IPS-18c (cell line): Measurements from ENCODE around the gene KLLN.
"Not testable (repeated sequence)": the region's sequence is repeated elsewhere in the genome, so short reads cannot be mapped to it uniquely, and the experiment has no call there.

Experiments
- H3K4me3 ChIP-seq: 2 replicates; pipeline ENCODE4 v1.7.0; 2013; ENCODE audit warnings: low read depth, mild to moderate bottlenecking, low read length, moderate library complexity; ENCODE audit not compliant: insufficient read depth
- H3K9me3 ChIP-seq: one replicate; pipeline ENCODE4 v1.6.1; 2013; ENCODE audit warnings: mild to moderate bottlenecking, low read length, moderate library complexity; ENCODE audit not compliant: control insufficient read depth, insufficient read depth

KLLN gene

GRCh38 chr10:87850742-87851205, 12.6 kb downstream of the KLLN start:
- no peak overlapping the region for H3K4me3 ChIP-seq

GRCh38 chr10:87849001-87849400, 14.3 kb downstream of the KLLN start:
- H3K9me3 ChIP-seq: no peaks in the 10 kb centered on the region

More at GRCh38 chr10:87850742-87851205, 12.6 kb downstream of the KLLN start:
- H3K9me3 ChIP-seq: no peaks in the 10 kb centered on the region

DNA sequence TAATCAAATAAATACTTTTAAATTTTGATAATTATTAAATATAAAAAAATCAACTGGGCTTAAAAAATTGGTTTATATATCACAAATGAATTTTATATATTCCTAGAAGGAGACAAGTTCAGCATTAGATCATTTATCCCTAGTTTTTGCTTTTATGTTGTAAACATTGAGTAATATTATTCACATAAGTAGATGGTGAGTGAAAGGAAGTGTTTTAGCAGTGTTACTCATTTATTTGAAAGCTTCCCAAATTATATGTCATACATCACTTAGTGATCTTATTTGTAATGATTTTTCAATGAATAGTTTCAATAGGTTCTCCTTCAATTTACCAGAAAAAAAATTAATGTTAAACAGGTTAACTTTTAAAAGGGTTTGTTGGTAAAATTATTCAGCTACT, 15.8 kb downstream of the KLLN start:
- H3K9me3 ChIP-seq: no peaks in the 10 kb centered on the region
- no peak overlapping the region for H3K4me3 ChIP-seq

More at GRCh38 chr10:87849001-87849400, 14.3 kb downstream of the KLLN start:
- no peak overlapping the region for H3K4me3 ChIP-seq

GRCh38 chr10:87846711-87847110, 16.6 kb downstream of the KLLN start:
- H3K4me3 ChIP-seq, H3K9me3 ChIP-seq: not testable (repeated sequence)

GRCh38 chr10:87846023-87846422, 17.3 kb downstream of the KLLN start:
- no peaks in the 10 kb centered on the region for H3K9me3 ChIP-seq
- no peak overlapping the region for H3K4me3 ChIP-seq

GRCh38 chr10:87845624-87845998, 17.7 kb downstream of the KLLN start:
- Histone ChIP-seq H3K4me3 (no peak overlapping the region), H3K9me3 (no peaks in the 10 kb centered on the region)

DNA sequence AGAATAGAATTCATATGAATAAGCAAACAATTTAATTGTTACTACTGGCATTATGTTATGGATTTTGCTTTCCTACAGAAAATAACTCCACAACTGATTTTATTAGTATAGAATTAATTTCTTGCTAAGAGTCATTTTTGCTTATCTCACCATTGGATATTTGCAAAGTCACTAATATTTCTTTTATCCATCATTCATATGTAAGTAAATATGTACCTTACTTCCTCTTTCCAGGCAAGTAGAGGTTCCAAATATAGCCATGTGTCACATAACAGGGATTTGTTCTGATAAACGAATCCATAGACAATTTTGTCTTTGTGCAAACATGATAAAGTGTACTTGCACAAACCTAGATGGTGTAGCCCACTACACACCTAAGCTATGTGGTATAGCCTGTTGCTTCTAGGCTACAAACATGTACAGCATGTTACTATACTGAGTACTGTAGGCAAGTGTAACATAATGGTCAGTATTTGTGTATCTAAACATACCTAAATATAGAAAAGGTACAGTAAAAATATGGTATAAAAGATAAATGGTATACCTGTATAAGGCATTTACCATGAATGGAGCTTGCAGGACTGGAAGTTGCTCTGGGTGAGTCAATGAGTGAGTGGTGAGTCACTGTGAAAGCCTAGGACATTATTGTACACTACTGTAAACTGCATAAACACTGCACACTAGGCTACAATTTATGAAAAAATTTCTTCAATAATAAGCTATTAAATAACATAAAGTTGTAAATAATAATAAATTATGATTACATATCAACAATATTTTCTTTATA, 18.3 kb downstream of the KLLN start:
- Histone ChIP-seq H3K9me3 (no peaks in the 10 kb centered on the region), H3K4me3 (no peak overlapping the region)

DNA sequence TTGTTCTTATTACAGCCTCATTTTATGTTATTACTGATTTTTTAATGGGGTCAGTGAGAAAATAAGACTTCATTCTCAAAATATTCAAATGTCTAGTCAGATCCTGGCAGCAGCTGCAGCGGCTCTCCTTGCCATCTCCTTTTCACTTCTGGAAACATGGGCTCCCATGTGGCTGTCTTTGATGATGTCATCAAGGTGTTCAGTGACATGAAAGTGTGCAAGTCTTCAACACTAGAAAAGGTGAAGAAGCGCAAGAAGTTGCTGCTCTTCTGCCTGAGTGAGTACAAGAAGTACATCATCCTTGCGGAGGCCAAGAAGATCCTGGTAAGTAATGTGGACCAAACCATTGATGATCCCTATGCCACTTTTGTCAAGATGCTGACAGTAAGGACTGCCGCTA, 19.6 kb downstream of the KLLN start:
- Histone ChIP-seq H3K9me3 (no peaks in the 10 kb centered on the region), H3K4me3 (no peak overlapping the region)

DNA sequence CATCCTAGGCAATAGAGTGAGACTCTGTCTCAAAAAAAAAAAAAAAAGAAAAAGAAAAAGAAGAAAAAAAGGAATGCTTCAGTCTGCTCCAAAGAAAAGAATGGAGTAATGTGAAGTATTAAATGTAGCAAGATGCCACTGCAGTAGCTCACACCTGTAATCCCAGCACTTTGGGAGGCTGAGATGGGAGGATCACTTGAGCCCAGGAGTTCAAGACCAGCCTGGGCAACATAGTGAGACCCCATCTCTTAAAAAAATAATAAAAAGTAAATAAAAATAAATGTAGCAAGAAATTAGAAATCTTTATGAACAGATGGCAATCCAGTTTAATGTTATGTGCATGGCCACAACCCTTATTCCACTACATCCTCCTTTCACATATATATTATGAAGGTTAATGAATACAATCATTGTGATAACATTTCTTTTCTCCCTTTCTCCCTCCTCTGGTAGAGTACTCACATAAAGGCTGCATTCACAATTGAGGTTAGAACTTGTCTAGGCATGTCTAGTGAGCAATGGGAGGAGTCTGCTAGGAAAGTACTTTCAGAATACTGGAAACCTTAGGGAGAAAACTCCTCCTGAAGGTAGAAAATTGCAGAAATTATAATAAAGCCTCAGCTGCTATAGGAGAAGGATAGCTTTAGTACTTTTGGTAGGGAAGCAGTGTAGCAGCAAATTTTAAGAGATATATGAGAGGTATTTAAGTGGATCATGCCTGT, 20.4 kb downstream of the KLLN start:
- H3K4me3 ChIP-seq: no peak overlapping the region
- no peaks in the 10 kb centered on the region for H3K9me3 ChIP-seq

DNA sequence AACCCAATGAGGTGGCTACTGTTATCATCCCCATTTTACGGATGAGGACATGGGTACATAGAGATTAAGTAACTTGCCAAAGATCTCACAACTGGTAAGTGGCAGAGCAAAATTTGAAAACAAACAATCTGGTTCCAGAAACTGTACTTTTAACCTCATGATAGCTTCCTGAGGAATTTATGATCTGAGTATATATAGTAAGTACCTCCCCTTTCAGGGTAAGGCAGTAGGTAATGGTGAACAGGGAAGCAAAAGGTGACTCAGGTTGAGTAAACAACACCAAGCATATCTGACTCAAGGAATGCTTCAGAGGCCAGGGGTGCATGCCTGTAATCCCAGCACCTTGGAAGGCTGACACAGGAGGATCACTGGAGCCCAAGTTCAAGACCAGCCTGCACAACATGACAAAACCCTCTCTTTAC, 21.1 kb downstream of the KLLN start:
- H3K4me3 ChIP-seq: no peak overlapping the region
- H3K9me3 ChIP-seq: no peaks in the 10 kb centered on the region

GRCh38 chr10:87841186-87841585, 22.1 kb downstream of the KLLN start:
- Histone ChIP-seq H3K9me3 (no peaks in the 10 kb centered on the region), H3K4me3 (no peak overlapping the region)

GRCh38 chr10:87838650-87839049, 24.7 kb downstream of the KLLN start:
- H3K9me3 ChIP-seq: no peaks in the 10 kb centered on the region
- H3K4me3 ChIP-seq: no peak overlapping the region

DNA sequence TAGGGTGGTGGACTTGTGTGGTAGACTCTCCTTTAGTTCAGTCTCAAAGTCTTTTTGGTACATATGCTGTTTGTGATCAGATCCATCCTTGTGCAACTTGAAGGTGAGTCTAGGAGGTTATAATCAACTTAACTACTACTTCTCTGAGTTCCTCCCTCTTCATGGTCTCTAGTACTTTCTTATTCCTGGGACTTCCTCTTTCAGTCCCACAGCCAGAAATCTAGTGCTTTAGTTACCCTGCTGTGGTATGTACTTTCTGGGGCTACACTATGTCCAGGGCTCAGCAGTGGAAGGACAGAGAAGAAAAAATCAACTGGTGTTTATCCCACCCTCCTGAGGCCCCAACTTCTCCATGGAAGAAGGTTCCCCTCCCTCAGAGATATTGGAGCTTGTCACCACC, 25.9 kb downstream of the KLLN start:
- H3K4me3 ChIP-seq: no peak overlapping the region
- H3K9me3 ChIP-seq: no peaks in the 10 kb centered on the region

- H3K9me3 ChIP-seq: no peaks in the 10 kb centered on the region
- no peak overlapping the region for H3K4me3 ChIP-seq
These were observed 27.2 kb downstream of the KLLN start for GRCh38 chr10:87836098-87836497.

DNA sequence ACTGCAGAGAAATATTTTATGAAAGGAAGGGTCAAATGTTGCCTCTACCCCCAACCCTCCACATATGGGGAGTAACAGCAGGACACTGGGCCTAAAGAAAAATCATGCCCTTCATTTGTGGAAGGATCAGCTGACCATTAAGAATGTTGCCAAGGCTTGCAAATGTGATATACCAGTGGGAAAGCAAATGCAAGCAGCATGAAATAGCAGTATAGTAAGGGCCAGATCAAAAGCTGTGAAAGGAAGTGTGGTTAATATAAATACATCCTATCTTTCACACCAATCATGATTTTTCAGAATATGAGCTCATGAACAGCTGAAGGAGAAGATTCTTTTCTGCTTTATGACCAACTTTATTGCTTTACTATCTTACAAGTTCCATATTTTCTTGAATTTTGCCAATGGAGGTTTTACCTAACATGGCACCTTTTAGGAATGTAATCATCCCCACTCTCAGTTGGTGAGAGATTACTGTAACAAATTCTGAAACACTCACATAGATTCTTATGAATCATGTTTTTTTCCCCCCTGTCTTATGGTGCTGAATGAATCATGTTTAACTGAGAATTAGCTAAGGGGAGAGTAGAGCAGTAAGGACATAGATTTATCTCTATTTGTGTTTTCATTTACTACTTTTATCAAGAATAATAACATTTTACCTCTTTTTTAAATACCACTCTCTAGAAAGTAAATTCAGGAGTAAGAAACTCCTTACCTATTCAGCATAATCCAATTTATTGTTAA, 33.2 kb downstream of the KLLN start:
- no peak overlapping the region for H3K4me3 ChIP-seq
- H3K9me3 ChIP-seq: no peaks in the 10 kb centered on the region

DNA sequence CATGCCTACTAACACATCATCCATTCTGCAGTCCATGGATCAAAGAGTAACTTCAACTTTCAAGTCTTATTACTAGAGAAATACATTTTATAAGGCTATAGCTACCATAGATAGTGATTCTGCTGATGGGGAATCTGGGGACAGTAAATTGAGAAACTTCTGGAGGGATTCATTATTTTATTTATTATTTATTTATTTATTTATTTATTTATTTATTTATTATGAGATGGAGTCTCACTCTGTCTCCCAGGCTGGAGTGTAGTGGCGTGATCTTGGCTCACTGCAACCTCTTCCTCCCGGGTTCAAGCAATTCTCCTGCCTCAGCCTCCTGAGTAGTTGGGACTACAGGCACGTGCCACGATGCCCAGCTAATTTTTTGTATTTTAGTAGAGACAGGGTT, 34.3 kb downstream of the KLLN start:
- H3K9me3 ChIP-seq, H3K4me3 ChIP-seq: not testable (repeated sequence)

DNA sequence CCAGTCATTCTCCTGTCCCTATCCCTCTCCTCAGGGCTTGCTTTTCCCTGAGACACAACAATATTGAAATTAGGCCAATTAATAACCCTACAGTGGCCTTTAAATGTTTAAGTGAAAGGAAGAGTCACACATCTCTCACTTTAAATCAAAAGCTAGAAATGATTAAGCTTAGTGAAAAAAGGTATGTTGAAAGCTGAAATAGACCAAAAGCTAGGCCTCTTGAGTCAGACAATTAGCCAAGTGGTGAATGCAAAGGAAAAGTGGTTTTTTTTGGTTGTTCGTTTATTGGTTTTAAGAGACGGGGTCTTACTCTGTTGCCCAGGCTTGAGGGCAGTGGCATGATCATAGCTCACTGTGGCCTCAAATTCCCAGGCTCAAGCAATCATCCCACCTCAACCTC, 35.7 kb downstream of the KLLN start:
- H3K4me3 ChIP-seq: no peak overlapping the region
- H3K9me3 ChIP-seq: no peaks in the 10 kb centered on the region

- Histone ChIP-seq H3K4me3 (no peak overlapping the region), H3K9me3 (no peaks in the 10 kb centered on the region)
These were observed 36.7 kb downstream of the KLLN start for GRCh38 chr10:87826653-87827052.
